Iris pigment epithelial cell (primary cell): Measurements from ENCODE around the gene IL2RA.
"Not testable (repeated sequence)": the region's sequence is repeated elsewhere in the genome, so short reads cannot be mapped to it uniquely, and the experiment has no call there.

Experiments
- DNase-seq: peaks from one replicate; pipeline ENCODE4 v3.0.0-alpha.2; 2011; ENCODE audit warnings: low read depth

The IL2RA gene

DNA sequence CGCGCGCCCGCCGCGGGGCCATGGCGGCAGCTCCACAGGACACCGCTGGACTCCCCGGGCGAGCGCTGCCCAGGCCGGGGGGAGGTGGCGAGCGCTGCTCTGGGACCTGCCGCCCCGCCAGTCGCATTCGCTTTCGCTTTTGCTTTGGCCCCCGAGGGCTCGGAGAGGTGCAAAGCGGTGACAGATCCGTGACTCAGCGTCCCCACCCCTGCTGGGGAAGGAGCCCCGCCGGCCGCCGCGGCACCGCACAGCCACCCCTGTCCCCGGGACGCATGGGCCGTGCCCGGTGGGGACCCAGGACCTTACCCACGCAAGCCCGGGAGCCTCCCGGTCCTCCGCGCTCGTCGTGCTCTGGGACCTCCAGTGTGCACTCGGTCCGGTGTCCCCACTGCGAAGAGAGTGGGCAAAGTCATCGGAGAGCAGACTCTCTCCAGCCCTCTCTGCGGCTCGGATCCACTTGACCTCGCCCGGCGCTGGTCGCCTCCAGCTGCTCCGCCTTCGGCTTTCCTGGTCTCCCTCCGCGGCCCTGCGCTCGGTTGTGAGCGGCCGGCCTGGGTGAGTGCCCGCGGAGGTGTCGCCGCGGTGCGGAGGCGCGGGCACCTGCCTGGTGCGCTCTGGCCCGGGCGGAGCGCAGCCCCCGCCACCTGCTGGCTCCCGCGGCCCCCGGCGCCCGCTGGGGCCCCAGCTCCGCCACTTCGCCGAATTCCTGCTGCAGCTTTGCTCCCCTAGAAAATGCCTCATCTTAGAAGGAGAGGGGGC is 84.5 kb downstream of the IL2RA start, which contains the start of gene IL15RA:
IL15RA (minus strand) TSS at position 73 of the 759 bp plus-strand sequence; CDS start at position 22, 51 bp downstream.
- peak; percentile 58 for DNase-seq

DNA sequence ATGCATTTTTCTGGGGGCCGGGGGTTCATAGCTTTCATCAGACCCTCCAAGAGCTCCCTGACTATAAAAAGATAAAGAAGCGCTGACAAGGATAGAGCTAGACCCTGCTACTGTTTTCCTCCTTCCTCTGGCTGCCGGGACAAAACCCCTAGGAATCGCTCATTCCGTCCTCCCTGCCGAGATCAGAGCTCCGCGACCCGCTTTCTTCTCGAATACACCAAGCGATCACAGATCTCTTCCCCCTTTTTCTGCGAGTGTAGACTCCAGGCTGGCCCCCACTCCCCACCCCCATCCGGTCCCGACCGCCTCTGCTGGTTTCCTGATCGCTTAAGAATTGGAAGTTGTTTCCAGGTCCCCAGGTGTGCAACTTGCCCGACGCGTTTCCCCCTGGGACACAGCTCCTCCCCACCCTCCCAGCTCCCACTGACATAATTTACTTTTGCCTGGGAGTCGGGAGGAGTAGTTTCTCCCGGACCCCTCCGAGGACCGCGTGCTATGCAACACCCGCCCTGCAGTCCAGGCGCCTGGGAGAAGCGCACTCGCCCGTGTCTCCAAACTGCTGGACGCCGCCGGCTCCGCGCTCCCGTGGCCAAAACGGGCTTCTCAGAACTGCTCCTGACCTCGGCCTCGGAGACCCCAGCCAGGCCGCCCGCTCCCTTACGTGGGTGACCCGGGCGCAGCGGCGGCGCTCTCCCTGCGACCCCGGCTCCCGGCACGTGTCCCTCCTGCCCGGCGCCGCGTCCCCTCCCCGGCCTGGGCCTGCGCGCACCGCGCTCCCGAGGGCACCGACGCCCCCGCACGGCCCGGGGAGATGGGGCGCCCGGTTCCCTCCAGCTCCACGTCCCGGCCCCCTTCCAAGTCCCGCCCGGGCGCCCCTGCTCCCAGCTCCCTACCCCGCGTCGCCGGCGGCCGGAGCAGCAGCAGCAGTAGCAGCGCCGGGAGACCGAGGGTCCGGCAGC is 85.4 kb downstream of the IL2RA start:
- peak; percentile 67 for DNase-seq

DNA sequence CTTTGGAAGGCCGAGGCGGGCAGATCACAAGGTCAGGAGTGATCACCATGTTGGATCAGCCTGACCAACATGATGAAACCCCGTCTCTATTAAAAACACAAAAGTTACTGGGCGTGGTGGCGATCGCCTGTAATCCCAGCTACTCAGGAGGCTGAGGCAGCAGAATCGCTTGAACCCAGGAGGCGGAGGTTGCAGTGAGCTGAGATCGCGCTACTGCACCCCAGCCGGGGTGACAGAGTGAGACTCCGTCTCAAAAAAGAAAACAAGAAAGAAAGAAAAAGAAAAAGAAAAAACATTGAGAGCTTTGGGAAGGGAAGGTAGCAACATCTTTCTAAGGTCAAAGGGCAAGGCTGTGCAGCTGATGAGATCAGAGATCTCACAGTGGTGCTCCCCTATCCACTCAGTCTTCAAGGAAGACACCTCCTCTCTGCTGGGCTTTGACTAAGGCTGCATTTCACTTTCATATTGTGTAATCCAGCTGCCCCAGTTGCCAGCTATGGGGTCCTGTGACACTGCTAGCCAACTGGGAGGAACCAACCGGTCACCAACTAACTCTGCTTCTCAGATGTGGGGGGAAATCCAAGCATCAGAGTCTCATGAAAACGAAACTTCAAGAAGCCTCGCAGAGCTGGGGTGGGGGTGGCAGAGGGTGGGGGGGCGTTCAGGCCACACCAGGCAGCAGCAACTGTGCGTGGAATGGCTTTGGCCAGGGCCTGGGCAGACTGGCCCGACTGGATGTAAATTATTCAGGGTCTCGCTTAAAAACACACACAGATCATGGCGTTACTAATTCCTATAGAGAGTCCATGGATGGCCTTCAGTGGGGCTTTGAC is 86.3 kb downstream of the IL2RA start:
- peak; percentile 49 for DNase-seq

DNA sequence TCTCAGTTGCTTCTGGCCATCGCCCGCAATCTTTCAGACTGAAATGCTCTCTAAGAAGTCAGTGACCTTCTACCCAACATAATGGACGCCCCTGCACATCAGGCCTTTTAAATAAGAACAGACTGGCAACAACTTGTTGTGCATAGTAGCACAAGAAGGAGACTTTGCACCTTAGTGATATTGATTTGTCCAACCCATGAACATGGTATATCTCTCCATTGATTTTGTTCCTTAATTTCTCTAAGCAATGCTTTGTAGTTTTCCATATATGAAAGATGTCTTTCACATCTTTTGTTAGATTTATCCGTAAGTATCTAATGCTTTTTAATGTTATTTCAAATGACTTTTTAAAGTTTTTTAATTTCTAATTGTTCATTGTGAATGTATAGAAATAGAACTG is 89.1 kb downstream of the IL2RA start:
- no peak for DNase-seq

DNA sequence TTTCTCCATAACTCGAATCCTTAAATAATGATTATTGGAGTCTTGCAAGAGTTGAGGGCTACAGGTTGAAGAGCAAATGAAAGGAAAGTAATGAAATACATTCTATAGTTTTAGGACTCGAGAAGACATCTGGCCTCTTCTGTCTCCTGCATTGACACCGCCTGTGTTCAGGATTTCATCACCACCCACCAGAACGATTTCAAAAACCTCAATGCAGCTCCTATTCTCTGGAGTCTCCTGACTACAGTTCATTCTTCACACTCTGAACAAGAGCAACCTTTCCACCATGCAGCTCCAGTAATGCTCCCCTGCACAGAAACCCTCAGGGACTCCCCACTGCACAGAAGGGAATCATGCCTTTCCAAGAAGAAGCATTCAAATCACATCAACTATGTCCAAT is 90.3 kb downstream of the IL2RA start:
- no peak for DNase-seq

DNA sequence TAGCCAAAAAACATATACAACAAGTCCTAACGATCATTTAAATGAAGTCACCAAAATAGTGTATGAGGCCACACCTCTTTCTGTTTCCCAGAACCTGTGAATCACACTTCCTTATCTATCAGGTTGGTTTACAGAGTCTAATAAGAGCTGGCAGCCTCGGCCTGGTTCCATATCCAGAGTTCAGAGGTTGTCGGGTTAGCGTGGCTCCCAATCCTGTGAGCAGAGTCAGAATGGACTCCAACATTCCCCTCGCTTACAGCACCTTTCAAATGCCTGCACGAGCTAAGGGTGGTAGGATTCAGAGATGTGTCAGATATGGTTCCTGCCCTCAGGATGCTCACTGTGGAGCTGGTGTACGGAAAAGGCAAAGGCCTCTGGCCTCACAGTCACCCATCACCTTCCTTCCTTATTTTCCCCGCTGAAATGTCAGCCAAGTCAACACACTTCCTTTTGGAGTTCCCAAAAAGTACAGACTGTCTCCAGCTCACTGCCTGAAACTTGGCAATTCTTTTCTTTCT is 90.8 kb downstream of the IL2RA start:
- DNase-seq = peak; percentile 78

DNA sequence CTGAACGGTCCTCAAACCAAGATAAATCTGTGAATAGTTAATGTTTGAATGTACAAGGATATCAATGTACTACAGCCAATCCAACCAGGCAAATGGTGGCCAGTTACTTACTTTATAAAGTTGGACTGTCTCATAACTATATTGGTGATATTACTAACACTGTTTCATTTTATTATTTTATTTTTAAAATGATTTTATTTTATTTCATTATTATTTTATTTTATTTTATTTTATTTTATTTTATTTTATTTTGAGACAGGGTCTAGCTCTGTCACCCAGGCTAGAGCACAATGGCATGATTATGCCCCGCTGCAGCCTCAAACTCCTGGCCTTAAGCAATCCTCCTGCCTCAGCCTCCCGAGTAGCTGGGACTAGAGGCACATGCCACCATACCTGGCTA is 91.6 kb downstream of the IL2RA start:
- no peak for DNase-seq

DNA sequence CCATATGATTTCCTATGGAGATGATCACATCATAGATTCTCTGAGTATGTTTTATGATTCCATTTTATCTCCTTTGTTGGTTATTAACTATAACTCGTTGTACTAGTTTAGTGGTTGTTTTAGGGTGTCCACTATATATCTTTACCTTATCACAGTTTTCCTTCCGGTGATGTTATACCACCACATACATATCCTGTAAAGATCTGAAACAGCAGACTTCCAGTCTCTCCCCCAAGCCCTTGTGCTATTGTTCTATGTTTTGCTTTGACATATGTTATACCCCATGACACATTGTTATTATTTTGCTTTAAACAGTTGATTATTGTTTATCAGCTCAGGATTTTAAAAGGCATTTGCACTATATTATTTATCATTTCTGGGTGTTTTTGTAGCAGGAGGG is 92.1 kb downstream of the IL2RA start:
- no peak for DNase-seq

DNA sequence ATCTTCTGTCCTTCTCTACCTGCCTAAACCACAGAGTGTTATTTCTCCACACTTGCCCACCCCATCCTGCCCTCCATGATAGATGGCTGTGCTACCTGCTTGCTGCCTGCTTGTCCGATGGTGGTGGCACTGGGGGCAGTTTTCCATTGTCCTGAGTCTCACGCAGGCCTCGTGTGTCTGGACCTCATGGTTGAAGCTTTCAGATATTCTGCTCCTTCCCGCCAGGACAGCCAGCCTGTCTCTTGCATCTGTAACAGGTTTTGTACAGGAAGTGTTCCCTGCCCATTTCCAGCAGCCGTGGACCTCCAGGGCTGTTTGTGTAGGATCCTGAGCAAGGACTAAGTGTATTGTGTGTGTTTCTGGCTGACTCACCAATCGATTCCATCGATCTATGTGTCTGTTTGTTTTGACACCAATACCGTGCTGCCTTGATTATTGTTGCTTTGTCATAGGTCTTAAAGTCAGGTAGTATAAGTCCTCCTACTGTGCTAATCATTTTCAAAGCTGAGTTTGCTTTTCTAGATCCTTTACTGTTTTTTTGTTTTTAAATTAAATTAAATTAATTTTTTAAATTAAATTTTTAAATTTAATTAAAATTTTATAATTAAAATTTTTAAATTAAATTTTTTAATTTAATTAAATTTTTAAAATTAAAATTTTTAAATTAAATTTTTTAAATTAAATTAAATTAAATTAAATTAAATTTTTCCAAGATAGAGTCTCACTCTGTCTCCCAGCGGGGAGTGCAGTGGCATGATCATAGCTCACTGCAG is 93.3 kb downstream of the IL2RA start:
- DNase-seq = no peak

DNA sequence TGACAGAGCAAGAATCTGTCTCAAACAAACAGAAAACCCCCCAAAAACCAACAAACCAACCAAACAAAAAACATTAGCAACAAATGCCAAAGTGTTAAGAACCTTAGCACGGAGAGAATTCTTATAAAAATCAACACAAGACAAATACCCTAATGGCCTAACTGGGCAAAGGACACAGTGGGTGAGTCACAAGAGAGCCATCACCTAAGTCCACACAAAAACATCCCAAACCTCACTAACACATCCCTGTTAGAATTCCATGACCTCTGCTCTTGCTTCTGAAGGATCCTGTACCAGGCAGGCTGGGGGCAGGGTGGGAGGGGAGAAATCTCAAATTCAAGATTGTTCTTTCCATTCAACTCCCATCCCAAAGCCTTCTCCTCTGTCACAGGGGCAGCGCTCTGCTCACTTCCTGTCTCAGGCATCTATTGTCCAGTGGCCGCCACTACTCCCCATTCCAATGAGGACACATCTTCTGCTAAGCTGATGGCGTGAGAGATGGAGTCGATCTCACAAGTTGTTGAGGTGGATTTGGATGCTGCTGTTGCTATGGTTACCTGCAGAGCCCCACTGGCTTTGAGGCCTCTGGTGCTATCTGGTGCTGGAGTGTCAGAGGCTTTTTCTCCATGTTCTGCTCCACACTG is 94.0 kb downstream of the IL2RA start:
- no peak for DNase-seq

DNA sequence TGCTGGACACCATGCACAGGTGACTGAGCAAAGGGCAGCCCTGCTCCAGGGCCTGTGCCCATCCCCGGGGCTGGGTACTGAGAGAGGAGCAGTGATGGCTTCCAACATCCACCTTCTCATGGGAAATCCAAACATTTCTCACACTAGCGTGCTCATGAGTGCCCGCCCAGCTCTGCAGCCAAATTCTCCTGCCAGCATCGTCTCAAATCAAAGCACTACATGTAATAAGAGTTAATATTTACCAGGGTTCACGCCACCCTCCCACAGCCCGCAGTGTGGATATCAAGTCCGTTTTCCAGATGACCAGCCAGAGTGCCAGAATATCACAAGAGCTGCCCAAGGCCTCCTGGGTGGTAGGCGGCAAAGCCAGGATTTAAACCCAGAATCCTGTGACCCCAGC is 96.9 kb downstream of the IL2RA start:
- DNase-seq = no peak

DNA sequence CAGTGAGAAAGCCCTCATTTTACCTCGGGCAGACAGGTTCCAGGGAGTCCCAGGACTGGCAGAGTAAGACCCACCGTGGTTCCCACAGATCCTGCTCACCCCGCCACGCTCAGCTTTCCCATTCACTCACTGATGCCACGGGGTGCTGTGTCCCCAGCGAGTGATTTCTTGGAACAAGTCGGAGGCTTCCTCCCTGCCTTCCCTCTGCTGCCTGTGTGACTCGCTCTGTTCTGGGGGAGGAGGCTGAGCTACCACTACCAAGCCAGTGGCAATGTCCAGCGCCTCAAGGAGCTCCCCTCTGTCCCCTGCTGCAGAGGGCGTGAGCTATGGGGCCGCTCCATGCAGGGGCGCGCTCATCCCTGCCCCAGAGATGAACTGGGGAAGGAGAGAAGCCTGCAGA is 97.4 kb downstream of the IL2RA start:
- no peak for DNase-seq

DNA sequence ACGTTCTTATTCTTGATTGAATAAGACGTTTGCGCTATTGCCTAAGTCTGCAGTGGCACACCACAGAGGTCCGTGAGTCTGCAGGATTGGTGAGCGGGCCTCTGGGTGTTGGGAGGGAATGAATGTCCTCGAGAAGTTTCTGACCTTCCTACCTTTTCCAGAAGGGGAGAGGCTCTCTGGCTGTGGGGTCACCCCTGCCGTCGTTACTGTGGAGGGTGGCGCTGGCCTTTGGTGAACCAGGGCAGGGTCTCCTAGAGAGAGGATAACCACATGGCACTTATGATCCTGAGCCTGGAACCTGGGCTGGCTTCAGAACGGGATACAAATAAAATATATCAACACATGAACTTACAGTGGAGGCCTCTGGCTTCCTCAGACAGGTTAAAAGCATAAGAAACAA is 98.6 kb downstream of the IL2RA start:
- no peak for DNase-seq

DNA sequence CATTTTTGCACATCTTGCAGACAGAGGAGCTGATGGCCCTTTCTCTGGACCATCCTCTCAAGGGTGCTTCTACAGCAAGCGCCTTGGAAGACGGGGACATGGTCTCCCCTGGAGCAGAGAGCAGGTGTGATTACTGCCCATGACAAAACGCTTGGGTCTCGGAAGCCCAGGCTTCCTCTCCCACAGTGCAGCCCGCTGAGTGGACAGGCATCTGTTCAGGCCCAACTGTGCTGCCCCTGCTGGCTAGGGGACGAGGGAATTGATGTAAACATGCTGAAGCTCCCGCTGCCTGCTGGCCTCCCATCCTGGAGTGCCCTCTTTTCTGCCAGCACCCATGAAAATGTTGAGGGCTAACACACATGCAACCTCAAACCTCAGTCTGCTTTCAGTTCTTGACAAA is 99.1 kb downstream of the IL2RA start:
- DNase-seq = no peak

DNA sequence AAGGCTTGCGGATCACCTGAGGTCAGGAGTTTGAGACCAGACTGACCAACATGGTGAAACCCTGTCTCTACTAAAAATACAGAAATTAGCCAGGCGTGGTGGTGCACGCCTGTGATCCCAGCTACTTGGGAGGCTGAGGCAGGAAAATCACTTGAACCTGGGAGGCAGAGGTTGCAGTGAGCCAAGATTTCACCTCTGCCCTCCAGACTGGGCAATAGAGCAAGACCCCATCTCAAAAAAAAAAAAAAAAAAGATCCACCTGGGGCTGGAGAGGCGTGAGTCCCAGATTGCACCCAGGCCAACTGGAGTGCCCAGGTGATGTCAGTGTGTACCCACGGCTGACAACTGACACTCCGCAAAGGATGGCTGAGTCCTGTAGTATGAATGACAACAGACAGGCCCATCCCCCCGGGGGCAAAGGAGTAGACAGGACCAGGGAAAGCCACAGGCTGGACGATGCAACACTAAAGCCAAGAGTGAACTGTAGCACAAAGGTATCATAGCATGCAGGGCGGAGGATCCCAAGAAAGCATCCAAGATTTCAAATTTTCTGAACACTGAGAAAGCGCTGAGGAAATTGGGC is 99.7 kb downstream of the IL2RA start:
- not testable (repeated sequence) for DNase-seq

DNA sequence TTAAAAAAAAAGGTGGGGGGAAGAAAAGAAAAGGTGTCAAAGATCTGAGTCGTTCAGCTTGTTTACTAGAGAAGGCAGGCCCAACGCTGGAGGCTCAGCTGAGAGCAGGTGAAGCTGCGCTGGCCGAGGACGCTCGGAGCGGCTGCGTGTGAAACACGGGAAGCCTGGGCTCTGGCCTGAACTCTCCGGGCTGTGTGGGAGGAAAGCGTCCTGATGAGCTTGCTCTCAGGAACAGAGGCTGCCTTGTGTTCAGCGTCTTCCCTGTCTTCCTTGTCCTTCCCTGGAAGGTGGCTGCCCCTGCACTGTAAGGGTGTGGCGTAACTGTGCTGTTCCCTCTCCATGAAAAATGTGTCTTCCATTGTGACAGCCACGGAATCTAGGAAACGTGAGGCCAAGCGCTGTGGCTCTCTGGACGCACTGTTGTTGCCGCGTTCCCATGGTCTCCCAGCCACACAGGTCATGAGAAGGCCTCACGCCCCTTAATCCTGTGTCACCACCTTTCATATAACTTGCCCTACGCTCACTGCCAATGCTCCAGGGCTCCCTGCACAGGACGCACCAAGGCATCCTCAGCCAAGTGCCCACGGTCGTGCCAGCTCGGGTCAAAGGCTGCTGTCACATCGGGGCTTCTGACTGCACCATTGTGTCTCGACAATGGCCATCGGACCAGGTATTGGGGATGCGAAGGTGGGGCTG is 100.6 kb downstream of the IL2RA start:
- DNase-seq = no peak

DNA sequence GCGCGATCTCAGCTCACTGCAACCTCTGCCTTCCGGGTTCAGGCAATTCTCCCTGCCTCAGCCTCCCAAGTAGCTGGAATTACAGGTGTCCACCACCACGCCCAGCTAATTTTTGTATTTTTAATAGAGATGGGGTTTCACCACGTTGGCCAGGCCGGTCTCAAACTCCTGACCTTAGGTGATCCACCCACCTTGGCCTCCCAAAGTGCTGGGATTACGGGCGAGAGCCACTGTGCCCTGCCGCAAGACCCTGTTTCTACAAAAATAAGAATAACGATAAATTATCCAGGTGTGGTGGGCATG is 101.2 kb downstream of the IL2RA start:
- not testable (repeated sequence) for DNase-seq
